Activated CD4-positive, alpha-beta T cell treated with anti-CD3 and anti-CD28 coated beads, Interleukin-2, amount 50 U/mL, for 24 hours (primary cell): ENCODE results near the gene HS6ST2.

Experiments used
- DNase-seq, 2 donors: peaks; one replicate each; pipeline ENCODE4 v3.0.0-alpha.2; 2020; ENCODE audit warnings: low read depth in 1 of 2, low spot score in 1 of 2

The HS6ST2 gene

GRCh38 chrX:132689612-132690563 lies 268.5 kb downstream of the HS6ST2 start:
- no peak for DNase-seq

GRCh38 chrX:132685276-132685675 lies 273.2 kb downstream of the HS6ST2 start:
- no peak for DNase-seq

DNA sequence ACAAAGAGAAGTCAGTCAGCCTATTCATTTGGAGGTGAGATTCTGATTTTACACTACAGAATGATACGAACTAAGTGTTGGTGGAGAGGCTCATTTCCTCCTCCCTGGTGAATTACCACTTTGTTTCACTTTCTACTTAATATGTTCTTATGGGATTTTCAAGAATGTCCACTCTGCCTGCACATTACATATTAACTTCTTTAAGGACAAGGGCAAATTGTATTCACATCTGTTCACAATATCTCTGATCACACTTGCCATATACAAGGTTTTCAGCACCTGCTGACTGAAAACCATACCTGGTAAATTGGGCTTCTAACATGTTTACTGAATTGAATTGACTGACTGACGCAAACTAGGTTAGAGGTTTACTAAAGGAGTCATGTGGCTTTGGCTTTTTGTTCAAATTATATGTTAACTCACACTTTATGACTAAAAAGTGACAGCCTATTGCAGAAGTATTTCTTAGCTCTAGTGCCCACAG lies 281.2 kb downstream of the HS6ST2 start:
- DNase-seq = no peak

DNA sequence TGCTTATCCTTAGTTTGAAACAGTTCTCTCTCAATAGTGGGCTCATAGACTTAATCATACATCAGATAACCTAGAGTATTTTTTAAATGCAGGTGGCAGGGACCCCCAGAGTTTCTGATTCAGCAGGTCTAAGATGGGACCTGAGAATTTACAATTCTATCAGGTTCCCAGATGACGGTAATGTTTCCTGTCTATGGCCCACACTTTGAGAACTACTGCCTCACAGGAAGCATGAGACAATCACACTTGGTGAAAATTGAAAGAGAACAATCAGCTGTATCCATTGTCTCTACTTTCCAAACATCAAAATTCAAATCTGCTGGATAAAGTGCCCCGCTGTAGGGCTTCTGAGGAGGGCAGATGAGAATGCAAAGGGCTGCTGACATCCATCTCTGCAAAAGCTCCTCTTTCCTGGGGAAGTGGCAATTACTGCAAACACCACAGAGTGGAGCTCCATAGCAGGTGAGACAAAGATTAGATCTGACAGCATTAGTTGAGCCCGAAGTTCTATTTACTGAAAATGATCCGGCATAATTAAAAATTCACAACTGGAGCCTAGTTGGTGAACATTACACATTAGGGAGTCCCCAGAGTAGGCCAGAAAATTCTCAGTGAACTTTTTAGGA lies 281.8 kb downstream of the HS6ST2 start:
- DNase-seq = no peak

DNA sequence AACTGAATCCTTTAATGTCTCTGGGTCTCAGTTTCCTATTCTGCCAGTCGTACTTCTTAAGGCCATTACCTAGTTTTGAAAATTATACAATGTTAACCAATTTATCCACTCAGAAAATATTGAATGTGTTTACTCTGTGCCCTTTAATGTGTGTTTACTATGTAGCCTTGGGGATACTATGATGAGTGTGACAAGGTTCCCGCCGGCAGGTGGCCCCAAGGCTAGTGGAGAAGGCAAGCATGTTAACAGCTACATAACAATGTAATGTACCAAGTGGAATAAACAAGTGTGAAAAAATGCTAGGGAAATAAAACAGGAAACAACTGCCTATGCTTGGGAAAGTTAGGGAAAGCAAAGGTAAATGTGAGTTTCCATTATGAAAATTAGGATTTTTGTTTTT lies 282.3 kb downstream of the HS6ST2 start:
- no peak for DNase-seq

- DNase-seq = no peak
Measured at GRCh38 chrX:132673331-132673730, 285.1 kb downstream of the HS6ST2 start.

- no peak for DNase-seq
Measured at GRCh38 chrX:132671229-132671641, 287.2 kb downstream of the HS6ST2 start.

DNA sequence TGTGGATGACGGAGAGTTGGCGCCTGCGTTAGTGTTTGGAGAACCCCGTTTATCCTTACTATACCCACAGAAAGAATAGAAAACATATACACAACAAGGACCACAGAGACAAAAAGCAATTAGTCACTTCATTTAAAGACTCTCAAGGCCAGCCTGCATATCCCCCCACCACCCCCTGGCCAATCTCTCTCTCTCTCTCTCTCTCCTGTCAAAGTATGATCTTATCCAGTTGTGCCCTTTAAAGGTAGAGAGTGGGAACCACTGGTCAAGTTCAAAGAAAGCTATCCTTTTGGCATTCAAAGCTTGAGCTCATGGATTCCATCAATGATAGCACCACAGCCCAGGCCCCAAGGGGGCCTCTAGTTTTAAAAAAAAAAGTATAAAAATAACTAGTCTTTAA lies 289.3 kb downstream of the HS6ST2 start:
- DNase-seq = no peak

GRCh38 chrX:132668178-132668577 lies 290.3 kb downstream of the HS6ST2 start:
- DNase-seq = no peak

DNA sequence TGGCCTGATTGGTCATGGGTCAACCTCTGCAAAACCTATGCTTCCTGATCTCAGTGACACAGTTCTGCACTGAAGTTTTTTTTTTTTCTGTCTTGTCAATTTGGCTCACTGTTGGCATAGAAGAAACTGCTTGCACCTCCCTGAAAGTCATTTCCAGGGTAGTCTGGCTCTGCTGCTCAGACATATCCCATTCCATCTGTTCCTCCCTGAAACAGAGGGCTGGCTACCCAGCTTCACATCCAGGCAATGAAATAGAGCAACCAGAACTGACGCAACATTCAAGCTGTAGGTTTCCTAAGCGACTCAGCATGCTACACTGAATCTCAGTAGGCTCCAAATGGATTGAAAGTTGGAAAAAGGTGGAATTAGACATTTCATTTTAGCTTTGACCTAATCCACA lies 292.8 kb downstream of the HS6ST2 start:
- no peak for DNase-seq

- DNase-seq = no peak
Measured at GRCh38 chrX:132664273-132664672, 294.2 kb downstream of the HS6ST2 start.

DNA sequence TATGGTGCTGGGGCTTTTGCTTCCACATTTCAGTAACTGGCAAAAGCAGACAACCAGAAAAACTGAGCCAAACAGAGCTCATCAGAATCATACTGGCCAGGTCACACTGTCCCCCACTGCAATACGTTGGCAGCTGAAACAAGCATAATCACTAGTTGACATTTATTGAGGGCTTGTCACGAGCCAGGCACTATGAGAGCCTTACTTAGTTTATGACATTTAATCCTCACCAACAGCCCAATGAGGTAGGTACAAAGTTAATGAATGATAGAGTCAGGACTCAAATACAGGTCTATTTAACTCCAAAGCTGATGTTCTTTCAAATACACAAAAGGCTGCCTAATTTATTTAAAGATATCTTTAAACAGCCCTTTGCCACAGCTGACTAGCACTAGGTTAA lies 295.6 kb downstream of the HS6ST2 start:
- no peak for DNase-seq

GRCh38 chrX:132657876-132658275 lies 300.6 kb downstream of the HS6ST2 start:
- no peak for DNase-seq

GRCh38 chrX:132652871-132653270 lies 305.6 kb downstream of the HS6ST2 start:
- no peak for DNase-seq

DNA sequence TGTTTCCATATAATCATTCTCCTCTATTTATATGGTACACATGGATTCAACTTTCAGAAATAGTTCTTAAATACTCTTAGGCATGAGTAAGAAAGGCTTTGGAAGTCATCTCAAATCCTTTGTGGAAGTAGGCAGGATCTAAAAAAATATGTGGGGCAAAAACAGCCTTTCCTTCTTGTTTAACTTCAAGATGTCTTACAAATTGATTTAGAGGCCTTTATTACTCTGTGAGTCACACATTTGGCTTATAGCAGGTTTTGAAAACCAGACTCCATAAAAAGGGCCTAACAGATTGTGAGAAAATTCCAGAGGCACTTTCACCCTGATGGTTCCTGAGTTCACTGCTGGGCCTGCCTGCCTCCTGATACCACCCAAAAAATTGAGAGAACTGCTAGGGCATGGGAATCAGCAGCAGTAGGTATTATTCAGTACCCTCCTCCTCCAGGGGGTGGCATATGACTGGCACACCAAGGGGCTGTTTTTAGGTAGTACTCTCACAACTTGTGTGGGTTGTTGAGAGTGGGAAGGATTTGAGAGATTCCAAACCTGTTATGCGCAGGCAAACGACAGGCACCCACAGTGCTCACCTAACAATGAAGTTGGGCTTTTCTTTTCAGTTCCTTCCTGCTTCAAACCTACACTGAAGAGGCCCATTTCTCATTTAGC lies 306.9 kb downstream of the HS6ST2 start:
- no peak for DNase-seq

- DNase-seq = no peak
Measured at GRCh38 chrX:132648895-132649294, 309.5 kb downstream of the HS6ST2 start.

- DNase-seq = no peak
Measured at GRCh38 chrX:132639446-132639845, 319.0 kb downstream of the HS6ST2 start.

DNA sequence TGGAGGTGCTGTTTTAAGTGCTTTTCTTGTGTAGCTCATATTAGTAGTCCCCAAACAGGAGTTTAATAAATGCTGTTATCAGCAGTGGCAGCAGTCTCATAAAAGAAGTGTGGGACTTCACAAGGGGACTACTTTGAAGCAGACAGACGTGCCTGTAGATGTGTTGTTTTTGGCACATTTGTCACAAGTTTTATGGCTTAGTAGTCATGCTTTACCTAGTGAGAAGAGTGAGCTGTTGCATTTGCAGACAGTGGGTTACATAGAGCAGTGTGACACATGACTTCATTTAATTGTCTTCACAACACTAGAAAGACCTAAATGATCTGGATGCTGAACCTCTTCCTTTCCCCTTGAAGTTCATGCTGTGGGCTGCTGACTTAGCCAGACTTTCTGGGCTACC lies 320.1 kb downstream of the HS6ST2 start:
- no peak for DNase-seq

DNA sequence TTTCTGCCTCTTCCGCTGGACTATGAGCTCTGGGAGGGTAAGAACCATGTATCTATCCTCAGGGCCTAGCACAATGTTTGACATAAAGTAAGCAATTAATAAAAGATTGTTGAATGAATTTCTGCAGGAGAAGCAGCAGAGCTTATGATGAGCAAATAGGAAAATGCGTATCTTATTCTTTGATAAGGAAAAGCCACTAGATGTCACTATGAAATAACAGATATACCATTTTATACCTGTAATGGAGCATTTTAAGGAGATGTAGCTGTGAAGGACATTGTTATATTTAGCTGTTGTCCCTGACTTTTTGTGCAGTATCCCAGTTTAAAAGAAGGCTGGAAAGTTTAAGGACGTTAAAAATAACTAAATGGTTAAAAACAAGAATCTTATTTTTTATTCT lies 322.3 kb downstream of the HS6ST2 start:
- DNase-seq = no peak

- DNase-seq = no peak
Measured at GRCh38 chrX:132634521-132634920, 323.9 kb downstream of the HS6ST2 start.

DNA sequence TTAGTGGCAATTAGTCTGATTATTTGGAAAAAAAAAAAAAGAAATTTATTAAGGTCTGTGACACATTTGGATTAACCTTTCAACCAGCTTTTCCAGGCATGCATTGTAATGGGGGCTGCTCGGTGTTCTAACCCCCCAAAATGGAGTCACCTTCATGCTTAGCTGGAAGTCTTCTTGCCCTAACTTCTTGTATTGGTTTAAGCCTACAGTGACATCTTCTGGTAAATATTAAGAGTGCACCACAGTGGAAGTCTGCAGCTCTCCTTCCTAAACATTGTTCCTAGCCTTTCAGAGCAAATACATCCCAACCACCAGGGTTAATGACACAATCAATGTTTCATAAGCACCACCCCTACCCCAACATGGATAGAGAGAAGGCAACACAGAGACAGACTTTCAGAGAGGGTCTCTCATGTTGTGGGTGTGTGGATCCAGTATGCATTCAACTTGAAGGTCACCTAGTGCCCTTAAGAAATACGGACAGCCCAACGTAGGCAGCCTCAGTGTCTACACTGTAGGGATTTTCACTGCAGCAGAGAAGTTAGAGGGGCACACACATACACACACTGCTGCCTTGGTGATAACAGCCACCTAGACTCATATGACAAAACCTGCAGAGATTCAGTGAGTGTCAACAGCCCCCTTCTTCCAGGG lies 326.7 kb downstream of the HS6ST2 start:
- DNase-seq = no peak
